GM18868 (cell line): Measurements from ENCODE around the gene ATRN.

ENCODE experiments used
- ATAC-seq: cut with Tn5 transposase; IDR thresholded peaks from one replicate; pipeline ENCODE4 v1.9.1; 2021; ENCODE audit warnings: mild to moderate bottlenecking, moderate library complexity; ENCODE audit not compliant: unreplicated experiment

ATRN gene

DNA sequence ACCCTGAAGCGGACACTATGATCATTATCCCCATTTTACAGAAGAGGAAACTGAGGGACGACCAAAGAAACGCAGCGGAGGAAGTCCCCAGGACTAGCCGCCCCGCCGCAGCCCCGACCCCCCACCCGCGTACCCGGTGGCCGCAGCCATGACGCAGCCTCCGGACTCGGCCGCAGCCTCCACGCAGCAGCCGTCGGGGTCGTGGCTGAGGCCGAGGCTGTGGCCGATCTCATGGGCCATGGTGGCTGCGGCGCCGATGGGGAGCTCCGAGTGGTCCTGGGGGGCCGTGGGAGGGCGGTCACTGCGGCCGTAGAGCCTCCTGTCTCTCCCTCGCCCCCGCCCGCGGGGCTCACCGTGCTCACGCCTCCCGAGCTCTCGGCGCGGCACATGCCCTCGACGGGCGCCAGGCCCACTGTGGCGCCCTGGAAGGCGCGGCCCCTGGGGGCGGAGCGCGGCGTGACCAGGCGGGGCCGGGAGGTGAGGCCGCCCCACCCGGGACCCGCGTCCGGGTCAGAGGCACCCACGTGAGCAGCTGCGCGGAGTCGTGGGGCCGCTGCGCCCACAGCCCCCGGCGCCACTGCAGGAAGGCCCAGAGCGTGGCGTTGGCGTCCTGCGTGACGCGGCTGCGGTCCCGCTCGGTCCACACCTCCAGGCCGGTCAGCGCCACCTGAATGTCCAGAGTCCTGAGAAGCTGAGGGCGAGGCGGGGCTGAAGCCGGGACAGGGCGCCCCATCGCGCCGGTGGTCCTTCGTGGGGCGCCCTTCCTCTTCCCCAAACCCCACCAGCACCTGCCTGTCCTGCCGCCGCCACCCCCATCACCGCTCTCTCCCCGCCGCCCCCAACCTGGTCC, 202.6 kb downstream of the ATRN start:
- no peak for ATAC-seq

DNA sequence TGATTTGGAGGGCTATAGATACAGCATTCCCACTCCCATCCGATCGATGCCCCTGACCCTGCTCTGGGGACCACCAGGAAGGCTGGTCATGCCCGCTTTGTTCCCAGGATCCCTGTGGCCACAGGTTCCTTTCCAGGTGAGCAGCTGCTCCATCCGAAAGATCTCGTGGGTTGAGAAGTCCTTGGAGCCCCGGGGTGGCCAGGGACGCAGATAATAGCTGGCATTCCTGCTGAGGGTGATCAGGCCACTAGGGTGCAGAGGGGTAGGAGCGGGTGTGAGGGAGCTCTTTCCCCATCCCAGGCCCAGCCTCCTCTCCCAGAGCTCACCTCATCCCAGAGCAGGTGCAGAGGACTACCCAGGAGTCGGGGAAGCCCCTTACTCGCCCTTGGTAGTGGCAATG, 203.6 kb downstream of the ATRN start:
- no peak for ATAC-seq

GRCh38 chr20:3674995-3675900, 204.4 kb downstream of the ATRN start:
- ATAC-seq: no peak

- ATAC-seq: no peak
Observed at GRCh38 chr20:3677733-3678132, 206.9 kb downstream of the ATRN start.

DNA sequence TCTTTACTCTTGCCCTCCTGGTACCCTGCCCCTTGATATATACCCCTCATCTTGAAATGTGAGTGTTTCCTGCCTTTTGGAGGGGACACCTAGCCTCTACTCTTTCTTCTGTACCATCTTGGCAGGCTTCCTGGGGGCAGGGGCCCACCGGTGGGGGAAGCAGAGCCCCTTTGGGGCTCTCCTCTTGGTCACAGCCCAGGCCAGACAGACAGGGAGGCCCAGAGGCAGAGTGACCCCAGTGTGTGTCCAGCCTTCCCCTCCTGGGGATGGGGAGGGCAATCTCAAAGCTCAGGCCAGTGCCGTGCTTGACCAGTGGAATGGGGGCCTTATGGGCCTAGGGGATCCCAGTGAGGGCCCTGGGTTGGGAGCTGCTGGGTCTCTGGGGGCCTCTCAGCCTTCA, 207.4 kb downstream of the ATRN start:
- ATAC-seq: no peak

- no peak for ATAC-seq
Observed at GRCh38 chr20:3678856-3679720, 208.3 kb downstream of the ATRN start.

DNA sequence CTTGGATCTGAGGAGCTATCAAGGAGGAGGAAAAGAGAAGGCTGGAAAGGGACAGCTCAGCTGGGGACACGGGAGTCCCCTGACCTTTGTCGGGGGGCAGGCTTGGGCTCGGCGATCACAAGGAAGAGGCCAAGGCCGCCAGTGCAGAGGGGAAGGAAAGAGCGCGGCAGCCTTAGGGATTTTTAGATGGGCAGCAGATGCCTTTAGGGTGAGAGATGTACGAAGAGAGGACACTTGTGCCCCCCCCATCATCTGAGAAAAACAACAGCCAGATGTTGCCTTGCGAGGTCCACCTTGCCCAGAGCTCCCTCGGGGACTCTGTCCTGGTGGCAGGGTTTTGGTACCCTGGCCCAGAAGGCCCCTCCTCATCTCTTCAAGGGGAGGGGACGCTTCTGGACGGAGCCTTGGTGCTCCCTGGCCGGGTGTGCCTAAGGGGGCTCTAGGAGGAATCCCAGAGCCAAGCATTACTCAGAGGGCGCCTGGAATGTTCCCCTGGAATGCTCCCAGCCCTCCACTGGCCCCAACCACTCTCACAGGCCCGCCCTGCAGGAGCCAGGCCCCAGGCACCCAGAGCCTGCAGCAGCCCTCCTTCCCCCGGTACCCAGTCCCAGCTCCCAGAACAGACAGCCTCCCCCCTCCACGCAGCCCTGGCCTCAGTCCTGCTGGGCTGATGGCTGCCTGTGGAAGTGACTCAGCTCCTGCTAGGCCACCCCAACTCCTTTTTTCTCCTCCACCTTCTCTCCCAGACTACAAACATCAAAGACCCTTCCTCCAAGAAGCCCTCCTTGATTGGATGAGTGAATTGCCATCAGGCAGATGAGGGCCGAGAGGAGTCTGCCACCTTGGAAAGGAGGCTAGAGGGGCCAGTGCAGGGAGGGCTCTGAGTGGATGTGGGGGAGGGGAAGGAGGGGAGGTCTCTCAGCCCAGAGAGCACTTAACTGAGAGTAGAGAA, 209.2 kb downstream of the ATRN start:
- no peak for ATAC-seq

DNA sequence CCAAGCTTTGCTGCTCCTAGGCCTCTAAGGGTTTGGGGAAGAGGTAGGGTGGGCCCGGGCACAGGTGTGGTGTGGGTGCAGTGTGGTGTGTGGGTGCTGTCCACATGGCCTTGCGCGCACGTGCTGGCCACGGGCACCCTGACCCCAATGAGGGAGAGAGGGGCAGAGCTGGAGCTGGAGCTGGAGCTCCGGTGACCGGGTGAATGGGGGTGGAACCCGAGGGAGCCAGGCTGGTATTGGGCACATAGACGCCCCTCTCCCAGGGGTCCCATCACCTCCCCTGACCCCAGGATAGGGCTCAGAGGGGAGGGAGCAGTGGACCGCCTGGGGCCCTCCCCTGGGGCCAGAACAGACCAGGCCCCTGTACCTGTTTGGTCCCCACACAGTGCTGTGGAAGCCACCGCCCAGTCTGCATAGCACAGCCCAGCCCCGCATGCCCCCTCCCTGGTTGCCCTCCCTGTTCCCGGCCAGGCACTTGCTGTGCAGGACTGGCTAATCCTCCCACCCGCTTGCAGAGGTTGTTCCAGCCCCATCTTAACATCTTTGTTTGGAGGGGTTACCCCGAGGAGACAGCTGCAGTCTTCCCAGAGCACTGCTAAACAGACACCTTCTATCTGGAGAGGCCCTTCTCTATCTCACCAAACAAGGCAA, 210.0 kb downstream of the ATRN start:
- no peak for ATAC-seq

DNA sequence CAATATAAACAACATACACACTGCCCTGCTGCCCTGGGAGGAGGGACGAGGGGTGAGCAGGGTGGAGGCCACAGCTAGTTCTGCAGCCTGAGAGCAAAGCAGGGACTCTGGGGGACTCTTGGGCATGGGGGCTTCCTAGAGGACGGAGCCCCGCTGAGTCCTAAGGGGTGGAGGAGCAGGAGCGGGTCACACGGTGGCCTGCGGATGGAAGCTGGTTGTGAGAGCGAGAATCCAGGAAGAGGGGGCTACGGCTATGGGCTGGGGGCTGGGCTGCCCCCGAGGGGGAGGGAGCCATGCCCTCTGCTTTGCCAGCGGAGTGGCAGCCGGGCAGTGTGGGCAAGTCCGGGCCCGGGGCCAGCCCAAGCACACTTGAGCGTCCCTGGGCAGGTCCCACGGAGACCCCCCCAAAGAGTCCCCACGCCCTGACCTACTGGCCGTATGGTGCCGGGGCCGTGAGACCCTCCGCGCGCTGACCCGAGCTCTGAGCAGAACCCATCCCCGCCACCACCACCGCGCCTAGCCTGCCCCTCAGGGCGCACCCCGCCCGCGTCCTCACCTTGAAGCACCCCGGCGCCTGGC, 210.6 kb downstream of the ATRN start:
- no peak for ATAC-seq

DNA sequence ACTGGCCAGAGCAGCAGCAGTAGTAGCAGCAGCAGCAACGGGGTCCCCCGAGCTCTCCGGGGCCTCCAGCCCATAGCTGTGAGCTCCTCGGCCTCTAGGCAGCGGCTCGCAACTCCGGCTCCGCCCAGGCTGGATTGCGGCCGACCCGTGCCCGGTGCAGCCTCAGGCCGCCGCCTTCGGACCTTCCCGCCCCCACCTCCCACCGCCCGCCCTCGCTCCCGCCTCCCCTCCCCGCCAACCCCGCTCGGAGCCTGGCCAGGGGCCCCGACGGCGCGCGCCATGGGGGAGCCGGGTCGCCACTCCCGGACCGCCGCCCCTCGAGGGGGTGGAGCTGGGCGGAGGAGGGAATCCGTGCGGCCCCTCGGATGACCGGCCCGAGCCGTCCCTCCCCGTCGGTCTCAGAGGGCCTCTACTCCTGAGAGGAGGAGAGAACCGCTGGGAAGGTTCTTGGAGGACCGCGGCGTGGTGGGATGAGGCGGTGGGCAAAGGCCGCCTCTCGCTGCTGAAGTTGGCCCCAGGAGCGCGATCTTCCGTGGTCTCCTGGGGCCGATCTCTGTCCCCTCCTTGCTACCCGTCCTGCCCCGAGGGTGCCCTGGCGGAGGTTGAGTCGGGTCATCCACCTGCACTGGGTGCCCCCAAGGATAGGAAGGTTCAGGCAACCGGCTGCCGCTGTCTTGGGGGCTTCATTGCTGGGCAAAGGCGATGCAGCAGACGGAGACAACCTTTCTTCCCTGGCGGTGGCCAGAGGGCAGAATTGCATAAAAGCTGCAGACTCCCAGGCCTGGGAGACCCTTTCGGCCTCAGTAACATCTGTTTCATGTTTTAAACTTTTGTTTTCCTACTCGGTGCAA, 211.3 kb downstream of the ATRN start, which contains the start of gene ADAM33:
Gene ADAM33, minus strand, starts transcription at position 80 of the 851 bp plus-strand sequence. Its CDS starts 6 bp downstream, at position 74.
- no peak for ATAC-seq

GRCh38 chr20:3685341-3685740, 214.5 kb downstream of the ATRN start:
- ATAC-seq: no peak

DNA sequence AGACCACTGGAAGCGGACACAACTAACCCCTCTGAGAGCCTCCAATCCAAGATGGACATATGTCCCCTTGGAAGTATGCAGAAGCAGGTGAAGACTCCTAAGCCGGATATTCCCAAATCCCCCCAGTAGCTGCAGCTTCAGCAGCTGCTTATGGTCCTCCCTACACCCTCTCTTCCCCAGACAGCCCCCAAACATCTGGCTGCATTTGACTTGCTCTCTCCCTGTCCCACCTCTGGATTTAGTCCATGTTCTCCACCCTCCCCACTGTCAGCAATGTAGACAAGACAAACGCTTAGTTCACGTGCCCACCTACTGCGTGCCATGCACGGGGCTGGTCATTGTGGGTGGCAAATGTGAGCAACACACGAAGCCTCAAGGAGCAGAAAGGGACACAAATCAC, 215.6 kb downstream of the ATRN start:
- ATAC-seq: no peak

DNA sequence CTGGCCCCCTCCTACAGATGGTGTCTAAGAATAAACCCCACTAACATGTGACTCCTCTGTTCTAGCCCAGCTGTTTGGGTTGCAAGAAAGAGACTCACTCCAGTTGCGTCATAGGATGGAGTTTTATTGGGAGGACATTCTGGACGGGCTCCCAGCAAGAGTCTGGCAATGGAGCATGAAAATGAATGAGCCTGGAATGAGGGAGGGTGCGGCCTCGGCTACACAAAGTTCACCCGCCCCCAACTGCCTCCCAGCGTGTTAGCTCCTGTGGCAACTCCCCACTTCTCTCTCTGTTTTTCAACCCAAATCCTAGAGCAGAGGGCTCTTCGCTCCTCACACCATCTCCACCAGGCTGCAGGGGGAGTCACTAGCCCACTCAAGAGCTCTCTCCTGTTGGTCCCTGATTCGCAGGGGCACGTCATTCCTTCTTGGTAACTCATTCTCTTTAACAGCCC, 216.1 kb downstream of the ATRN start:
- no peak for ATAC-seq

GRCh38 chr20:3687655-3688054, 216.8 kb downstream of the ATRN start:
- ATAC-seq: no peak

DNA sequence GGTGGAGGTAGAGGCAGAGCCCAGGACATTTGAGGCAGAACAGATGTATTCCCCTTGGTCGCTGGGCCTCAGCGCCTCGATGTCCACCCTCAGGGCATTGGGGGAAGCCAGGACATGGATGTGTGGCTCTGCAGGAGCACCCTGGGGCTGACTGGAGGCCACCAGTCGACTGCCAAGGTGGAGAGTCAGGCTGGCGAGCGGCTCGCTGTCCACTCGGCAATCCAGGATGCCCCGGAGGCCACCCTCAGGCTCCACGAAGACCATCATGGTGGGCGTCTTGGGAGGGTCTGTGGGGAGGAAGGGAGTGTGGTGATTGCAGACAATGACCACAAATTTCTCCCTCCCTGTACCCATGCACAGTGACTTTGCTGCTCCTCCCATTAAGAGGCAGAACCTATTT, 219.2 kb downstream of the ATRN start:
- ATAC-seq: no peak

- ATAC-seq: no peak
Observed at GRCh38 chr20:3690413-3690812, 219.6 kb downstream of the ATRN start.

- ATAC-seq: no peak
Observed at GRCh38 chr20:3691306-3691705, 220.5 kb downstream of the ATRN start.

DNA sequence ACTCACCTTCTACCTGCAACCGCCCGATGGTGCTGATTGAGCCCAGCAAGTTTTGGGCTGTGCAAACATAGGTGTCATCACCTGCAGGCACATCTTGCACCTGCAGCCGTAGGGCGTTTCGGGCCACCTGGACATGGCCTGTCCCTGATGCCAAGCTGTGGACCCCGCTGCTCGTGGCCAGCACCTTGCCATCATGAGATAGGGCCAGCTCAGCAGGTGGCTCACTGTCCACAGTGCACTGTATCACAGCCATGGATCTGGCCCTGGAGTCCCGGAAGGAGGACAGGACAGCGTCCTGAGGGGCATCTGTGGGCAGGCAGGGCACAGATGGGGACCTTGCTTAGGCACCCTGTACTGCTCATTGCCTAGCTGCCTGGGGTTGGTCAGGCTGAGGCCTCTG, 221.1 kb downstream of the ATRN start:
- no peak for ATAC-seq
